ENCODE results near the gene RAB15.

RAB15 gene

DNA sequence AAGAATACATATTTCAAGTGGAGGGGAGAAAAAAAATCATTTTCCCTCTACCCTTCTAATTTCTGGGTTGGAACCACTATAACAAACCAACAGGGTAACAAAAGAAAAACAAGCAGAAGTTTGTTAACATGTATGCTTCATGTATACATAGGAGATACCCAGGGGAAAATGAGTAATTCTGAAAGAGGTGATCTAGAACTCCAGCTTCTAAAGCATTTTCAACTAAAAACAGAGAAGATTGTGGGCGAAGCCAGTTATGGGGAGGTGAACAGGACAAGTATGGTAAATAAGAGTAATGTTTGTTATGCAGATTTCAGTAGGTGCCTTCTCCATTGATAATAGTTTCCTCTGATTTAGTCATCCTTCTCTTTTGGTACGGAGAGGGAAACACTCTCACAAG, 31.3 kb upstream of the RAB15 start:
- TF ChIP-seq YY1 (IDR thresholded peaks at IDR 0.05; ENCODE audit: low read depth) = no peak
- no peak for TF ChIP-seq TAF1 (IDR thresholded peaks at IDR 0.05; ENCODE audit: low read depth)
- TF ChIP-seq RAD21 (IDR thresholded peaks at IDR 0.05; ENCODE audit: low read depth) = no peak
- TF ChIP-seq, protein P1, sequence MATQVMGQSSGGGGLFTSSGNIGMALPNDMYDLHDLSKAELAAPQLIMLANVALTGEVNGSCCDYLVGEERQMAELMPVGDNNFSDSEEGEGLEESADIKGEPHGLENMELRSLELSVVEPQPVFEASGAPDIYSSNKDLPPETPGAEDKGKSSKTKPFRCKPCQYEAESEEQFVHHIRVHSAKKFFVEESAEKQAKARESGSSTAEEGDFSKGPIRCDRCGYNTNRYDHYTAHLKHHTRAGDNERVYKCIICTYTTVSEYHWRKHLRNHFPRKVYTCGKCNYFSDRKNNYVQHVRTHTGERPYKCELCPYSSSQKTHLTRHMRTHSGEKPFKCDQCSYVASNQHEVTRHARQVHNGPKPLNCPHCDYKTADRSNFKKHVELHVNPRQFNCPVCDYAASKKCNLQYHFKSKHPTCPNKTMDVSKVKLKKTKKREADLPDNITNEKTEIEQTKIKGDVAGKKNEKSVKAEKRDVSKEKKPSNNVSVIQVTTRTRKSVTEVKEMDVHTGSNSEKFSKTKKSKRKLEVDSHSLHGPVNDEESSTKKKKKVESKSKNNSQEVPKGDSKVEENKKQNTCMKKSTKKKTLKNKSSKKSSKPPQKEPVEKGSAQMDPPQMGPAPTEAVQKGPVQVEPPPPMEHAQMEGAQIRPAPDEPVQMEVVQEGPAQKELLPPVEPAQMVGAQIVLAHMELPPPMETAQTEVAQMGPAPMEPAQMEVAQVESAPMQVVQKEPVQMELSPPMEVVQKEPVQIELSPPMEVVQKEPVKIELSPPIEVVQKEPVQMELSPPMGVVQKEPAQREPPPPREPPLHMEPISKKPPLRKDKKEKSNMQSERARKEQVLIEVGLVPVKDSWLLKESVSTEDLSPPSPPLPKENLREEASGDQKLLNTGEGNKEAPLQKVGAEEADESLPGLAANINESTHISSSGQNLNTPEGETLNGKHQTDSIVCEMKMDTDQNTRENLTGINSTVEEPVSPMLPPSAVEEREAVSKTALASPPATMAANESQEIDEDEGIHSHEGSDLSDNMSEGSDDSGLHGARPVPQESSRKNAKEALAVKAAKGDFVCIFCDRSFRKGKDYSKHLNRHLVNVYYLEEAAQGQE (IDR thresholded peaks at IDR 0.05; ENCODE audit: low read depth) = no peak
- no peak for TF ChIP-seq EP300 (IDR thresholded peaks at IDR 0.05; ENCODE audit: borderline replicate concordance)
- no peak for TF ChIP-seq EGR1 (IDR thresholded peaks at IDR 0.05)
- TF ChIP-seq CREB1 (IDR thresholded peaks at IDR 0.05; ENCODE audit: low read depth) = no peak
- TF ChIP-seq CEBPB (IDR thresholded peaks at IDR 0.05) = no peak
- TF ChIP-seq NFIC (IDR thresholded peaks at IDR 0.05) = no peak
- TF ChIP-seq FOXM1 (IDR thresholded peaks at IDR 0.05; ENCODE audit: borderline replicate concordance, low read depth) = no peak
- no peak for TF ChIP-seq ZBTB7A (IDR thresholded peaks at IDR 0.05; ENCODE audit: low read depth)

DNA sequence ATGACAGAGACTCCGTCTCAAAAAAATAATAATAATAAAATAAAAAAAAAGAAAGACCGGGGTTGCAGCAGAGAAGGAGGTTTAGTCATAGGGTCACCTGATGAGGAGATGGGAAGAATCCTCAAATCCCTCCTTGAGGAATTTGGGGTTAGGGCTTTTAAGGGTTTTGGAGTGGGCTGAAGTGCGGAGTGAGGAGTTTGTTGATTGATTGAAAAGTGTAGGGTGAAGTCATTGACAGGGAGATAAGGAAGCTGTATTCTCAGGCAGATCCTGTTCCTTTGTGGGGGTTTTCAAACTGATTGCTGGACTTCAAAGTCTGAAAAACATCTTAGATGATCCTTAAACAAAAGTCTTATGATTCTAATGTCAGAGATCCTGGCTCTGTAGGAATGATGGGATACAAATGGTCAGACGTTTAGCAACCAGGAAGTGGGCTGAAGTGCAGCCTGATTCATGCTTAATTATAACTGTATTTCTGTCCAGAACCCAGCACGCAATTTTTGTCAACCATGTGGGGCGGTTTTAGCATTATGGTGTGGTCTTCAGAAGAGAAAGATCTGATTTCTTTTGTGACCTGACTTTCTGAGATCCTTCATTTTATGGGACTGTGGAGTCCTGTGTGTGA, 30.6 kb upstream of the RAB15 start:
- TF ChIP-seq, protein P2, sequence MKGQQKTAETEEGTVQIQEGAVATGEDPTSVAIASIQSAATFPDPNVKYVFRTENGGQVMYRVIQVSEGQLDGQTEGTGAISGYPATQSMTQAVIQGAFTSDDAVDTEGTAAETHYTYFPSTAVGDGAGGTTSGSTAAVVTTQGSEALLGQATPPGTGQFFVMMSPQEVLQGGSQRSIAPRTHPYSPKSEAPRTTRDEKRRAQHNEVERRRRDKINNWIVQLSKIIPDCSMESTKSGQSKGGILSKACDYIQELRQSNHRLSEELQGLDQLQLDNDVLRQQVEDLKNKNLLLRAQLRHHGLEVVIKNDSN (IDR thresholded peaks at IDR 0.05) = no peak
- TF ChIP-seq TAF1 (IDR thresholded peaks at IDR 0.05; ENCODE audit: low read depth) (no peak), RAD21 (IDR thresholded peaks at IDR 0.05; ENCODE audit: low read depth) (no peak), FOXM1 (IDR thresholded peaks at IDR 0.05; ENCODE audit: borderline replicate concordance, low read depth) (no peak), EGR1 (IDR thresholded peaks at IDR 0.05) (no peak), TEAD4 (IDR thresholded peaks at IDR 0.05) (no peak)

DNA sequence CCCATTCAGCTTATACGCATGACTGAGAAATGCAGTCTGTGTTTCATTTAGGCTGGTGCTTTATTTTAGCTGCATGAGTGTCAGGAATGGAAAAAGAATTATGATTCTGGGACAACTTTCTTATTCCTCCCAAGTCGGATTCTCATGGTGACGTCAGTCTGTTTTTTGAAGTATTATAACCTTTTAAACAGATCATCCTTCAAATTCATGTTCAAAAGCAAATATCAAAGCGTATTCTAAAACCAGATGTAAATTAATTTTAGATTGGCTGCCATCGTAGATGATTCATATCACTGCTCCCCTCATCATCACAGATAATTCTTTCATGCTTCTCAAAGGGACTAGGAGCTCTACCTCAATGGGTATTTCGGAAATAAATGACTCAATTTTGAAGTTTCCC, 29.6 kb upstream of the RAB15 start:
- TF ChIP-seq EGR1 (IDR thresholded peaks at IDR 0.05) = no peak
- TF ChIP-seq, protein P3, sequence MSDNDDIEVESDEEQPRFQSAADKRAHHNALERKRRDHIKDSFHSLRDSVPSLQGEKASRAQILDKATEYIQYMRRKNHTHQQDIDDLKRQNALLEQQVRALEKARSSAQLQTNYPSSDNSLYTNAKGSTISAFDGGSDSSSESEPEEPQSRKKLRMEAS (IDR thresholded peaks at IDR 0.05) = no peak
- TF ChIP-seq TEAD4 (IDR thresholded peaks at IDR 0.05) = no peak
- TF ChIP-seq, protein P1 (IDR thresholded peaks at IDR 0.05; ENCODE audit: low read depth) = no peak
- no peak for TF ChIP-seq NFIC (IDR thresholded peaks at IDR 0.05)
- TF ChIP-seq TAF1 (IDR thresholded peaks at IDR 0.05; ENCODE audit: low read depth) = no peak
- TF ChIP-seq TCF12 (IDR thresholded peaks at IDR 0.05; ENCODE audit: low read depth) = no peak
- TF ChIP-seq RAD21 (IDR thresholded peaks at IDR 0.05; ENCODE audit: low read depth) = no peak
- no peak for TF ChIP-seq CREB1 (IDR thresholded peaks at IDR 0.05; ENCODE audit: low read depth)
- TF ChIP-seq EP300 (IDR thresholded peaks at IDR 0.05; ENCODE audit: borderline replicate concordance) = no peak
- no peak for TF ChIP-seq YY1 (IDR thresholded peaks at IDR 0.05; ENCODE audit: low read depth)
- TF ChIP-seq, protein P2 (IDR thresholded peaks at IDR 0.05) = no peak
- TF ChIP-seq CEBPB (IDR thresholded peaks at IDR 0.05) = no peak
- TF ChIP-seq FOXM1 (IDR thresholded peaks at IDR 0.05; ENCODE audit: borderline replicate concordance, low read depth) = no peak
- no peak for TF ChIP-seq ZBTB7A (IDR thresholded peaks at IDR 0.05; ENCODE audit: low read depth)

DNA sequence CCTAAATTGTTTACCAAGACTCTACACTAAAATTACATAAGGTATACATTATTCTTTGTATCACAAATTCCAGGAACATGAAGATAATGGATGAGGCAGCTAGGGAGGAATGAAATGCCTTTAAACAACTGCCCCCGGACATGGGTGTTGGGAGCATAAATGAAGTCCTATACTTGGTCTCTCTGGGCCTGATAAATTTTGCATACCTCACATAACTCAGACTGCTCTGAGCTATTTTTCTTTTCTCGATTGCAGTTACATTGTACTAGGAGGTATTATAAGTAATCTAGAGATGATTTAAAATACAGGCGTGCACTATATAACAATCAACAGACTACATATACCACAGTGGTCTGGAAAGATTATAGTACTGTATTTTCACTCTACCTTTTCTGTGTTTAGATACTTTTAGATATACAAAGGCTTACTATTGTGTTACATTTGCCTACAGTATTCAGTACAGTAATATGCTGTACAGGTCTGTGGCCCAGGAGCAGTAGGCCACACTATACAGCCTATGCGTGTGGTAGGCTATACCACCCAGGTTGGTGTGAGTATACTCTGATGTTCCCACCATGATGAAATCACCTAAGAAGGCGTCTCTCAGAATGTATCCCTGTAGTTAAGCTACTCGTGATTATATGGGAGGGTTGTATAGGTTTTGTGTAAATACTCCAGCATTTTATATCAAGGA, 28.9 kb upstream of the RAB15 start:
- TF ChIP-seq TCF12 (IDR thresholded peaks at IDR 0.05; ENCODE audit: low read depth) = no peak
- no peak for TF ChIP-seq FOXM1 (IDR thresholded peaks at IDR 0.05; ENCODE audit: borderline replicate concordance, low read depth)
- TF ChIP-seq CEBPB (IDR thresholded peaks at IDR 0.05) = no peak
- no peak for TF ChIP-seq CREB1 (IDR thresholded peaks at IDR 0.05; ENCODE audit: low read depth)
- no peak for TF ChIP-seq EGR1 (IDR thresholded peaks at IDR 0.05)
- no peak for TF ChIP-seq TEAD4 (IDR thresholded peaks at IDR 0.05)
- TF ChIP-seq YY1 (IDR thresholded peaks at IDR 0.05; ENCODE audit: low read depth) = no peak
- no peak for TF ChIP-seq ZBTB7A (IDR thresholded peaks at IDR 0.05; ENCODE audit: low read depth)
- TF ChIP-seq, protein P3 (IDR thresholded peaks at IDR 0.05) = no peak
- TF ChIP-seq RAD21 (IDR thresholded peaks at IDR 0.05; ENCODE audit: low read depth) = no peak
- TF ChIP-seq EP300 (IDR thresholded peaks at IDR 0.05; ENCODE audit: borderline replicate concordance) = no peak
- no peak for TF ChIP-seq TAF1 (IDR thresholded peaks at IDR 0.05; ENCODE audit: low read depth)
- TF ChIP-seq, protein P1 (IDR thresholded peaks at IDR 0.05; ENCODE audit: low read depth) = no peak
- no peak for TF ChIP-seq NFIC (IDR thresholded peaks at IDR 0.05)
- TF ChIP-seq, protein P2 (IDR thresholded peaks at IDR 0.05) = no peak

Data from Ishikawa (cell line).